ENCODE data around the gene SCN8A. TPM values are rescaled to one million over a fixed set of nuclear protein-coding genes. Genes with fewer than 3 reads are reported as not detected.

The SCN8A gene
- total RNA-seq, 1 donor from 2014 or later, result 2.0 TPM

DNA sequence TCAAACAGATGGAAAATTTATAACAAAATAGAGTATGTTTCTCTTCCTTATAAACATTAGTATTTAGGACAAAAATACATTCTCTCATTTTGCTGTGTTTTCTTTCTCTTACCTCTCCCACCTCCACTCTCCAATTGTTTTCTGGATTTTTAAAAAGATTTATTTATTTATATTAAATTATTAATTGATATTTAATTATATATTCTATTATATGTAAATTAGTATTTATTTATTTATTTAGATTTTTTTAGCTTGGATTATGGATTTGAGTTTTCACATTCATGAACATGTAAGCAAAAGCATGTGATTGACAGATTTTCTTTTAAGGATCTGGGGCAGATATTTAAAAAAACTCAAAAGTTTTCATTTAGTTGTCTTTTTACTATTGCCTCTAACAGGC is 35.6 kb downstream of the SCN8A start:
- TF ChIP-seq, protein P1, sequence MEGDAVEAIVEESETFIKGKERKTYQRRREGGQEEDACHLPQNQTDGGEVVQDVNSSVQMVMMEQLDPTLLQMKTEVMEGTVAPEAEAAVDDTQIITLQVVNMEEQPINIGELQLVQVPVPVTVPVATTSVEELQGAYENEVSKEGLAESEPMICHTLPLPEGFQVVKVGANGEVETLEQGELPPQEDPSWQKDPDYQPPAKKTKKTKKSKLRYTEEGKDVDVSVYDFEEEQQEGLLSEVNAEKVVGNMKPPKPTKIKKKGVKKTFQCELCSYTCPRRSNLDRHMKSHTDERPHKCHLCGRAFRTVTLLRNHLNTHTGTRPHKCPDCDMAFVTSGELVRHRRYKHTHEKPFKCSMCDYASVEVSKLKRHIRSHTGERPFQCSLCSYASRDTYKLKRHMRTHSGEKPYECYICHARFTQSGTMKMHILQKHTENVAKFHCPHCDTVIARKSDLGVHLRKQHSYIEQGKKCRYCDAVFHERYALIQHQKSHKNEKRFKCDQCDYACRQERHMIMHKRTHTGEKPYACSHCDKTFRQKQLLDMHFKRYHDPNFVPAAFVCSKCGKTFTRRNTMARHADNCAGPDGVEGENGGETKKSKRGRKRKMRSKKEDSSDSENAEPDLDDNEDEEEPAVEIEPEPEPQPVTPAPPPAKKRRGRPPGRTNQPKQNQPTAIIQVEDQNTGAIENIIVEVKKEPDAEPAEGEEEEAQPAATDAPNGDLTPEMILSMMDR (IDR thresholded peaks at IDR 0.05), result no peak
- Histone ChIP-seq H3K9me3 (no peaks in the 10 kb centered on the region), H3K36me3 (no peaks in the 10 kb centered on the region), H3K4me1 (no peaks in the 10 kb centered on the region), H3K4me3 (no peak overlapping the region), H3K27ac (no peak overlapping the region), H3K27me3 (no peaks in the 10 kb centered on the region)
- intact Hi-C loops (cut with DNase I), result no loop called here
- no peak for DNase-seq (ENCODE audit: low spot score in 2 of 2)

DNA sequence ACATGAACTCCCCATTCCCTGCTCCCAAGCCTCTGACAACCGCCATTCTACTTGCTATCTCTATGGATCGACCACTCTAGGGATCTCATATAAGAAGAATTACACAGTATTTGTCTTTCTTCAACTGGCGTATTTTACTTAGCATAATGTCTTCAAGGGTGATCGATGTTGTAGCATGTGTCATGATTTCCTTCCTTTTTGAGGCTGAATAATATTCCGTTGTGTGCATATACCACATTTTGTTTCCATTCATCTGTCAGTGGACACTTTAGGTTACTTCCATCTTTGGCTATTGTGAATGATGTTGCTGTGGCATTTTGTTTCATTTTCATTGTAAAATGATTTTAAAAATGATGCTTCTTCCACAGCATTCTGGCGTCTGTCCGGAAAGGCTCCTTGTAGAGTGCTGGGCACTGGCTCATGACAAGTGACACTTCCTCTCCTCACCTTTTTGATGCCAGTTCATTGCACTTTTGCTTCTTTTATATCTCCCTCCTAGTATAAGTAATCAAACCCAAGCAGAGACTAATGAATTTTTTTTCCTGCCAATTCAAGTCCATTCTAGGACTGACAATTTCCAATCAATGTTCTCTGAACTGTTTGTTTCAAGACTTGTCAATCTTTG is 39.3 kb downstream of the SCN8A start:
- TF ChIP-seq, protein P1 (IDR thresholded peaks at IDR 0.05), result no peak
- DNase-seq (ENCODE audit: low spot score in 2 of 2), result no peak
- H3K36me3 ChIP-seq, result no peaks in the 10 kb centered on the region
- H3K4me3 ChIP-seq, result no peak overlapping the region
- H3K27me3 ChIP-seq, result no peaks in the 10 kb centered on the region
- H3K4me1 ChIP-seq, result no peaks in the 10 kb centered on the region
- no peak overlapping the region for H3K27ac ChIP-seq
- intact Hi-C loops (cut with DNase I), result no loop called here
- H3K9me3 ChIP-seq, result no peaks in the 10 kb centered on the region

DNA sequence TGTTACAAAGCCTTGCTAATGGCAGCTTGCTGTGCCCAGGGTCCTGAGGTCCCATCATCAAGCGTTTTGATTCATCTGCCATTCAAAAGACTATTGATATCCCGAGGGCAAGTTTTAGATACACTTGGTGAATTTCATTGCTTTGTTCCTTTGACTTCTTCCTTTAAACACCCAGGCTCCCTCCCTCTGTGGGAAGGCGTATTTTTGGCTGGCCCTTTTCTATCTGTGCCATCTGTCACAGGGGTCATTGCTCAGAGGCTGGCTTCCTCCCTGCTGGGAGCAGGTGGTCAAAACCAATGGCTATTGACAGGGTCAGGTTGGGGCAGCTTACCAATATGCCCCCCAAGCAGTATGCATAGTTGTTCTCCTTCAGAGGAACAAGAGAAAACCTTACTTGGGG is 40.0 kb downstream of the SCN8A start:
- H3K36me3 ChIP-seq, result no peaks in the 10 kb centered on the region

DNA sequence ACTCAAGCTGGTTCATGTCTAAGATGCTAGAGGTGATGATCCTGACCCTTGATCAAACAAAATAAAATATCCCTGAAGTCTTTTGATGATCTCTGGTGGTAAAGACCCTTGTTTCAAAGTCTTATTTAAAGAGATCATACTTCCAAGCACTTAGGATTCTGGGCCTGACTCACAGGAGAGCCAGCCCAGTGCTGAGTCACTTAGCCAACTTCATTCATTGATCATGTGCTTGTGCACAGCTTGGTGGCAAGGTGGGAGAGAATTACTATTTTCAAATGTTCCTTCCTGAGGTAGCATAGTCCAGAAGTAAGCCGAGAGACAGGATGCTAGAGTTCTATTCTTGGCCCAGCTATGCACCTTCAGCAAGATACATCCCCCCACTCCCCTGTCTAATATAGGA is 40.6 kb downstream of the SCN8A start:
- no peaks in the 10 kb centered on the region for H3K9me3 ChIP-seq
- intact Hi-C loops (cut with DNase I), result no loop called here
- H3K4me1 ChIP-seq, result no peaks in the 10 kb centered on the region
- H3K27me3 ChIP-seq, result no peaks in the 10 kb centered on the region
- no peak for DNase-seq (ENCODE audit: low spot score in 2 of 2)
- TF ChIP-seq, protein P1 (IDR thresholded peaks at IDR 0.05), result no peak
- H3K4me3 ChIP-seq, result no peak overlapping the region
- H3K27ac ChIP-seq, result no peak overlapping the region
- H3K36me3 ChIP-seq, result no peaks in the 10 kb centered on the region

More for the DNA sequence above, 40.0 kb downstream of the SCN8A start:
- intact Hi-C loops (cut with DNase I), result no loop called here
- TF ChIP-seq, protein P1 (IDR thresholded peaks at IDR 0.05), result no peak
- Histone ChIP-seq H3K4me1 (no peaks in the 10 kb centered on the region), H3K27ac (no peak overlapping the region), H3K9me3 (no peaks in the 10 kb centered on the region), H3K27me3 (no peaks in the 10 kb centered on the region), H3K4me3 (no peak overlapping the region)
- DNase-seq (ENCODE audit: low spot score in 2 of 2), result no peak

DNA sequence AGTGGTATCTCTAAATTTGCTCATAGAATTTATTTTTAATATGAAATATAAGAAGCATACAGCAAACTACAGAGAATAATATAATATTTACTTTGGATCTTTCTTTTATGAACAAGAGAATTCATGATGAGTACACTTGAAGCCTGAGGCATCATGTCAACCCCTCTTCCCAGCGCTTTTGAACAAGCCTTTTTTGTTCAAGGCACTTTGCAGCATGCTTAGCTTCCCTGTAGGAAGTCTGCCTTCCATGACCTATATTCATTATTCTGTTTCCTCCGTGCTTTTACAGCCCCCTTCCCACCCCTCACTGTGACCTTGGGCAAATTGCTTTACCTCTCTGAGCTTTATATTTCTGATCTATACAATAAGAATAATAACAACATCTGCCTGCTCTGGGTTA is 41.6 kb downstream of the SCN8A start:
- Histone ChIP-seq H3K36me3 (no peaks in the 10 kb centered on the region), H3K4me3 (no peak overlapping the region), H3K4me1 (no peaks in the 10 kb centered on the region), H3K9me3 (no peaks in the 10 kb centered on the region), H3K27ac (no peak overlapping the region), H3K27me3 (no peaks in the 10 kb centered on the region)
- intact Hi-C loops (cut with DNase I), result no loop called here
- TF ChIP-seq, protein P1 (IDR thresholded peaks at IDR 0.05), result no peak
- DNase-seq (ENCODE audit: low spot score in 2 of 2), result no peak

DNA sequence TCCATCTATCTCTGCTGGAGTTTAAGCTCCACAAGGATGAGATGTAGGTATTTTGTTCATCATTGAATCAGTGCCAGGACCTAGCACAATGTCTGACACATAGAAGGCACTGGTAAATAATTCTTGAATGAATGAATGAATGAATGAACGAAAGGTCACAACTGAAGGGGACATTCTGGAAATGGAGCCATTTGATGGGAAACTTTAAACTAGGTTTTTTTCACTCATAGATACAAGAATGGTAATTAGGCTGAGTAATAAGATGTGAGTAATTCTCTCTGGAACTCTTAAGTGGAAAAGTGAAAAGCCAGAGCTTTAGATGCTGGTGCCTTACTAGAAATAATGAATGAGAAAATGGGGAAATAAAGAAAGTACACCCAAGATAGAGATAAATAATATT is 44.3 kb downstream of the SCN8A start:
- H3K9me3 ChIP-seq, result no peaks in the 10 kb centered on the region
- H3K27me3 ChIP-seq, result no peaks in the 10 kb centered on the region
- TF ChIP-seq, protein P1 (IDR thresholded peaks at IDR 0.05), result no peak
- no peaks in the 10 kb centered on the region for H3K4me1 ChIP-seq
- no peak for DNase-seq (ENCODE audit: low spot score in 2 of 2)
- no peaks in the 10 kb centered on the region for H3K36me3 ChIP-seq
- H3K4me3 ChIP-seq, result no peak overlapping the region
- no peak overlapping the region for H3K27ac ChIP-seq
- intact Hi-C loops (cut with DNase I), result no loop called here
